Adrenal gland (tissue), 5 donors: ENCODE measurements around the gene PCYT2.

Source experiments
- CTCF ChIP-seq, 6 experiments: fragments of 450-650 bp in 4 of 6; fragments of 200-600 bp in 2 of 6; sonication (generic) in 1 of 6; IDR thresholded peaks; 1 replicate in 5 of 6; 2 replicates in 1 of 6; pipeline versions ENCODE4 v1.5.1 to v1.8.0; 2016 to 2021; ENCODE audit warnings: antibody characterized with exemption in 6 of 6, mild to moderate bottlenecking in 2 of 6, moderate library complexity in 1 of 6
- POLR2A ChIP-seq, 2 donors: fragments of 450-650 bp; IDR thresholded peaks; one replicate each; pipeline ENCODE4 v1.6.1; 2017; ENCODE audit warnings: antibody characterized with exemption in 2 of 2, mild to moderate bottlenecking in 2 of 2, moderate library complexity in 1 of 2
- donor health status: DM: no; HTN: no; CAD: no.

- TF ChIP-seq POLR2A (IDR thresholded peaks at IDR 0.05) (no peak), CTCF (IDR thresholded peaks at IDR 0.05) (no peak)
Measured at GRCh38 chr17:81930142-81931125, 19.2 kb upstream of the PCYT2 start.
